CD14-positive monocyte (primary cell): ENCODE results near the gene SP9. TPM values are rescaled to one million over a fixed set of nuclear protein-coding genes. Genes with fewer than 3 reads are reported as not detected.
"Not testable (repeated sequence)": the region's sequence is repeated elsewhere in the genome, so short reads cannot be mapped to it uniquely, and the experiment has no call there.

ENCODE experiments used
- DNase-seq, 3 donors: peaks; one replicate each; pipeline ENCODE4 v3.0.0-alpha.2; 2011 to 2022
- H2AFZ ChIP-seq: 2 replicates; pipeline ENCODE4 v1.6.0; 2012; ENCODE audit warnings: mild to moderate bottlenecking, low read depth, low read length, inconsistent platforms; ENCODE audit not compliant: insufficient read depth, poor library complexity, severe bottlenecking
- H3K27ac ChIP-seq, 2 donors: 1 replicate in 1 of 2; 2 replicates in 1 of 2; pipeline ENCODE4 v1.5.1; 2012 to 2013; ENCODE audit warnings: low read length in 2 of 2, control low read depth in 1 of 2, inconsistent platforms in 1 of 2, low read depth in 1 of 2, mild to moderate bottlenecking in 1 of 2
- H3K27me3 ChIP-seq, 2 donors: one replicate each; pipeline versions ENCODE4 v1.6.0 to v1.6.1; 2011 to 2013; ENCODE audit warnings: low read length in 2 of 2; ENCODE audit not compliant: control insufficient read depth in 2 of 2, insufficient read depth in 2 of 2
- H3K36me3 ChIP-seq, 2 donors: replicated peaks in 1 of 2; 1 replicate in 1 of 2; 2 replicates in 1 of 2; pipeline versions ENCODE4 v1.5.1 to v1.6.1; 2012 to 2013; ENCODE audit warnings: low read length in 2 of 2, control low read depth in 1 of 2, inconsistent platforms in 1 of 2, mild to moderate bottlenecking in 1 of 2; ENCODE audit not compliant: insufficient read depth in 2 of 2, control insufficient read depth in 1 of 2
- H3K4me1 ChIP-seq, 2 donors: 1 replicate in 1 of 2; 2 replicates in 1 of 2; pipeline versions ENCODE4 v1.5.1 to v1.6.1; 2012 to 2013; ENCODE audit warnings: low read length in 2 of 2, control low read depth in 1 of 2, inconsistent platforms in 1 of 2, mild to moderate bottlenecking in 1 of 2, moderate library complexity in 1 of 2; ENCODE audit not compliant: insufficient read depth in 2 of 2, control insufficient read depth in 1 of 2
- H3K4me2 ChIP-seq: replicated peaks from 2 replicates; pipeline ENCODE3; 2012; ENCODE audit warnings: low read length, moderate library complexity, mild to moderate bottlenecking; ENCODE audit not compliant: poor library complexity, severe bottlenecking; ENCODE audit errors: extremely low read depth
- H3K4me3 ChIP-seq, 3 experiments: fragments of 200-600 bp in 1 of 3; sonication (generic) in 1 of 3; replicated peaks in 1 of 3; 1 replicate in 2 of 3; 2 replicates in 1 of 3; pipeline ENCODE4 v1.5.1; 2011 to 2013; ENCODE audit warnings: low read length in 3 of 3, mild to moderate bottlenecking in 3 of 3, control low read depth in 2 of 3, low read depth in 2 of 3, inconsistent platforms in 1 of 3, moderate library complexity in 1 of 3
- H3K79me2 ChIP-seq: 2 replicates; pipeline ENCODE4 v1.6.0; 2012; ENCODE audit warnings: mild to moderate bottlenecking, control low read depth, inconsistent platforms, low read length, moderate library complexity; ENCODE audit not compliant: insufficient read depth
- H3K9ac ChIP-seq: 2 replicates; pipeline ENCODE4 v1.6.0; 2017; ENCODE audit warnings: low read length, mild to moderate bottlenecking; ENCODE audit not compliant: insufficient read depth, poor library complexity, severe bottlenecking
- H3K9me3 ChIP-seq, 2 donors: replicated peaks in 1 of 2; 1 replicate in 1 of 2; 2 replicates in 1 of 2; pipeline versions ENCODE4 v1.5.1 to v1.6.1; 2012 to 2013; ENCODE audit warnings: low read length in 2 of 2, control low read depth in 1 of 2; ENCODE audit not compliant: control insufficient read depth in 1 of 2, insufficient read depth in 1 of 2
- H4K20me1 ChIP-seq: 2 replicates; pipeline ENCODE4 v1.6.0; 2012; ENCODE audit warnings: mild to moderate bottlenecking, low read length, control low read depth, moderate library complexity; ENCODE audit not compliant: insufficient read depth
- H3K27ac Mint-ChIP-seq, 7 donors: one replicate each; pipeline ENCODE4 v1.8.0; 2020; ENCODE audit warnings: mild to moderate bottlenecking in 7 of 7, mixed read lengths in 7 of 7, moderate library complexity in 6 of 7, inconsistent platforms in 2 of 7
- H3K27me3 Mint-ChIP-seq, 3 donors: one replicate each; pipeline ENCODE4 v1.8.0; 2021 to 2022; ENCODE audit warnings: low read depth in 3 of 3, mild to moderate bottlenecking in 3 of 3, mixed read lengths in 3 of 3, moderate library complexity in 3 of 3, inconsistent platforms in 1 of 3
- H3K36me3 Mint-ChIP-seq, 2 donors: one replicate each; pipeline ENCODE4 v1.8.0; 2020; ENCODE audit warnings: mixed read lengths in 2 of 2, inconsistent platforms in 1 of 2, mild to moderate bottlenecking in 1 of 2
- H3K4me1 Mint-ChIP-seq: one replicate; pipeline ENCODE4 v1.8.0; 2020; ENCODE audit warnings: mild to moderate bottlenecking, mixed read lengths
- H3K4me3 Mint-ChIP-seq, 2 donors: one replicate each; pipeline ENCODE4 v1.8.0; 2020; ENCODE audit warnings: mild to moderate bottlenecking in 2 of 2, mixed read lengths in 2 of 2, moderate library complexity in 1 of 2
- H3K9me3 Mint-ChIP-seq, 7 donors: one replicate each; pipeline ENCODE4 v1.8.0; 2020 to 2022; ENCODE audit warnings: mixed read lengths in 7 of 7, mild to moderate bottlenecking in 6 of 7, moderate library complexity in 6 of 7, inconsistent platforms in 2 of 7
- WGBS: methylation state at CpG from one replicate; pipeline ENCODE4 v1.1.5; 2013; ENCODE audit warnings: missing lambda C conversion rate; ENCODE audit not compliant: insufficient coverage; 5-methylcytosine and 5-hydroxymethylcytosine counted together
- intact Hi-C, 2 donors: fragments of 100-400 bp; cut with micrococcal nuclease; formaldehyde crosslinking; loops; one replicate each; pipeline versions ENCODE4 v1.15.0 to v1.15.1; 2023
- polyA plus RNA-seq, 3 donors: library from polyadenylated mRNA; depleted of rRNA in 1 of 3; unstranded in 2 of 3; stranded (reverse) in 1 of 3; fragments of 300-500 nt in 2 of 3; fragments of >200 nt in 1 of 3; fragmentation: Illumina TruSeq in 2 of 3; gene quantifications; 1 replicate in 2 of 3; 2 replicates in 1 of 3; pipeline ENCODE4 v1.2.3, GENCODE V29; 2012 to 2021
- TF ChIP-seq, protein P1 (sequence below): fragments of 200-600 bp; IDR thresholded peaks from one replicate; pipeline ENCODE4 v1.8.0; 2022; ENCODE audit warnings: antibody characterized with exemption, mild to moderate bottlenecking

Gene SP9
- polyA plus RNA-seq, 3 donors, result not detected

DNA sequence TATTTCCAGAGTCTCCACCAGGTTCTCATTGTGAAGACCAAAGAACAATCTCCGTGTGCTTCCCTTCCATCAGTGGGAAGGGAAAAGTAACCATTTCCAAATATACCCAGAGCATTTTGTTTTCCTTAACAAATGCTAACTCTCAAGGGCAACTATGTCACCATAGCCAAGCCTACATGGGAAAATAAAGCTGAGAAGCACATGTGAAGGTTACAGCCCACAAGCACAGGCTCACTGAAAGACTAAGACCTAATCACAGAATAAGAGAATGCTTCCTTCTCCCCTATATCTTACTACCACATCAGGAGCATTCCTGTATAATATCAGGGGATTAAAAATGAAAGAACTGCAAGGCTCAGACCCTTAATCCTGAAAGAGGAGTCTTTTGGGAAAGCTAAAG is 28.2 kb downstream of the SP9 start:
- H3K9ac ChIP-seq, result no peak overlapping the region
- H3K4me2 ChIP-seq, result no peak overlapping the region
- peaks cover 20% of the 10 kb centered on the region for H4K20me1 ChIP-seq
- no peak overlapping the region for H3K4me3 Mint-ChIP-seq
- no CpG with 5 or more reads among the region's 1 CpG for WGBS
- H2AFZ ChIP-seq, result no peak overlapping the region
- H3K4me1 ChIP-seq, result no peaks in the 10 kb centered on the region
- no peaks in the 10 kb centered on the region for H3K79me2 ChIP-seq
- H3K27me3 ChIP-seq, result no peaks in the 10 kb centered on the region
- intact Hi-C loops, result no loop called here
- no peak overlapping the region for H3K27ac ChIP-seq
- no peaks in the 10 kb centered on the region for H3K27me3 Mint-ChIP-seq
- no peaks in the 10 kb centered on the region for H3K4me1 Mint-ChIP-seq
- peak overlapping the region in 1 of 7 donors; percentile 63 for H3K27ac Mint-ChIP-seq
- H3K9me3 ChIP-seq, result peaks cover 11 to 18% of the 10 kb centered on the region in 2 donors
- no peak overlapping the region for H3K4me3 ChIP-seq
- peaks cover 7 to 35% (median 23%) of the 10 kb centered on the region in 7 donors for H3K9me3 Mint-ChIP-seq
- peaks cover 38 to 68% of the 10 kb centered on the region in 2 donors for H3K36me3 ChIP-seq
- peaks cover 66 to 79% of the 10 kb centered on the region in 2 donors for H3K36me3 Mint-ChIP-seq
- TF ChIP-seq, protein P1, sequence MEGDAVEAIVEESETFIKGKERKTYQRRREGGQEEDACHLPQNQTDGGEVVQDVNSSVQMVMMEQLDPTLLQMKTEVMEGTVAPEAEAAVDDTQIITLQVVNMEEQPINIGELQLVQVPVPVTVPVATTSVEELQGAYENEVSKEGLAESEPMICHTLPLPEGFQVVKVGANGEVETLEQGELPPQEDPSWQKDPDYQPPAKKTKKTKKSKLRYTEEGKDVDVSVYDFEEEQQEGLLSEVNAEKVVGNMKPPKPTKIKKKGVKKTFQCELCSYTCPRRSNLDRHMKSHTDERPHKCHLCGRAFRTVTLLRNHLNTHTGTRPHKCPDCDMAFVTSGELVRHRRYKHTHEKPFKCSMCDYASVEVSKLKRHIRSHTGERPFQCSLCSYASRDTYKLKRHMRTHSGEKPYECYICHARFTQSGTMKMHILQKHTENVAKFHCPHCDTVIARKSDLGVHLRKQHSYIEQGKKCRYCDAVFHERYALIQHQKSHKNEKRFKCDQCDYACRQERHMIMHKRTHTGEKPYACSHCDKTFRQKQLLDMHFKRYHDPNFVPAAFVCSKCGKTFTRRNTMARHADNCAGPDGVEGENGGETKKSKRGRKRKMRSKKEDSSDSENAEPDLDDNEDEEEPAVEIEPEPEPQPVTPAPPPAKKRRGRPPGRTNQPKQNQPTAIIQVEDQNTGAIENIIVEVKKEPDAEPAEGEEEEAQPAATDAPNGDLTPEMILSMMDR, result no peak
- DNase-seq, result no peak

DNA sequence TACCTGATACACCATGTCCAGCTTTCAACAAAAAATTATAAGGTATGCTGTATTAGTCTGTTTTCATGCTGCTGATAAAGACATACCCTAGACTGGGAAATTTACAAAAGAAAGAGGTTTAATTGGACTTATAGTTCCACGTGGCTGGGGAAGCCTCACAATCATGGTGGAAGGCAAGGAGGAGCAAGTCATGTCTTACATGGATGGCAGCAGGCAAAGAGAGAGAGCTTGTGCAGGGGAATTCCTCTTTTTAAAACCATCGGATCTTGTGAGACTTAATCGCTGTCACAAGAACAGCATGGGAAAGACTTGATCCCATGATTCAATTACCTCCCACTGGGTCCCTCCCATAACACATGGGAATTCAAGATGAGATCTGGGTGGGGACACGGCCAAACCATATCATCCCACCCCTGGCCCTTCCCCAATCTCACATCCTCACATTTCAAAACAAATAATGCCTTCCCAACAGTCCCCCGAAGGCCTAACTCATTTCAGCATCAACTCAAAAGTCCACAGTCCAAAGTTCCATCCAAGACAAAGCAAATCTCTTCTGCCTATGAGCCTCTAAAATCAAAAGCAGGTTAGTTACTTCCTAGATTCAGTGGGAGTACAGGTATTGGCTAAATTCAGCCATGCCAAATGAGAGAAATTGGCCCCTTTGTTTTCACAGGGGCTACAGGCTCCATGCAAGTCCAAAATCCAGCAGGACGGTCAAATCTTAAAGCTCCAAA is 28.9 kb downstream of the SP9 start:
- H3K4me3 ChIP-seq, H3K27me3 ChIP-seq, H3K27ac ChIP-seq, DNase-seq, H3K4me1 ChIP-seq, H3K4me2 ChIP-seq, H3K4me3 Mint-ChIP-seq, H3K79me2 ChIP-seq, H2AFZ ChIP-seq, H3K9ac ChIP-seq, H3K27me3 Mint-ChIP-seq, intact Hi-C loops, H3K4me1 Mint-ChIP-seq: not testable (repeated sequence)
- peaks cover 68 to 86% of the 10 kb centered on the region in 2 donors for H3K36me3 Mint-ChIP-seq
- Histone ChIP-seq H3K36me3 (peaks cover 39 to 71% of the 10 kb centered on the region in 2 donors), H3K9me3 (peaks cover 11 to 18% of the 10 kb centered on the region in 2 donors), H4K20me1 (peaks cover 27% of the 10 kb centered on the region)
- peaks cover 7 to 35% (median 23%) of the 10 kb centered on the region in 7 donors for H3K9me3 Mint-ChIP-seq
- WGBS, result 100% methylated on average over 5 of the region's 6 CpGs
- peak overlapping the region in 1 of 7 donors; percentile 28 for H3K27ac Mint-ChIP-seq
